ENCODE measurements around the gene RXFP4. TPM values are rescaled to one million over a fixed set of nuclear protein-coding genes. Genes with fewer than 3 reads are reported as not detected.

RXFP4 gene, protein sequence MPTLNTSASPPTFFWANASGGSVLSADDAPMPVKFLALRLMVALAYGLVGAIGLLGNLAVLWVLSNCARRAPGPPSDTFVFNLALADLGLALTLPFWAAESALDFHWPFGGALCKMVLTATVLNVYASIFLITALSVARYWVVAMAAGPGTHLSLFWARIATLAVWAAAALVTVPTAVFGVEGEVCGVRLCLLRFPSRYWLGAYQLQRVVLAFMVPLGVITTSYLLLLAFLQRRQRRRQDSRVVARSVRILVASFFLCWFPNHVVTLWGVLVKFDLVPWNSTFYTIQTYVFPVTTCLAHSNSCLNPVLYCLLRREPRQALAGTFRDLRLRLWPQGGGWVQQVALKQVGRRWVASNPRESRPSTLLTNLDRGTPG
- total RNA-seq, result not detected in 2 replicates

DNA sequence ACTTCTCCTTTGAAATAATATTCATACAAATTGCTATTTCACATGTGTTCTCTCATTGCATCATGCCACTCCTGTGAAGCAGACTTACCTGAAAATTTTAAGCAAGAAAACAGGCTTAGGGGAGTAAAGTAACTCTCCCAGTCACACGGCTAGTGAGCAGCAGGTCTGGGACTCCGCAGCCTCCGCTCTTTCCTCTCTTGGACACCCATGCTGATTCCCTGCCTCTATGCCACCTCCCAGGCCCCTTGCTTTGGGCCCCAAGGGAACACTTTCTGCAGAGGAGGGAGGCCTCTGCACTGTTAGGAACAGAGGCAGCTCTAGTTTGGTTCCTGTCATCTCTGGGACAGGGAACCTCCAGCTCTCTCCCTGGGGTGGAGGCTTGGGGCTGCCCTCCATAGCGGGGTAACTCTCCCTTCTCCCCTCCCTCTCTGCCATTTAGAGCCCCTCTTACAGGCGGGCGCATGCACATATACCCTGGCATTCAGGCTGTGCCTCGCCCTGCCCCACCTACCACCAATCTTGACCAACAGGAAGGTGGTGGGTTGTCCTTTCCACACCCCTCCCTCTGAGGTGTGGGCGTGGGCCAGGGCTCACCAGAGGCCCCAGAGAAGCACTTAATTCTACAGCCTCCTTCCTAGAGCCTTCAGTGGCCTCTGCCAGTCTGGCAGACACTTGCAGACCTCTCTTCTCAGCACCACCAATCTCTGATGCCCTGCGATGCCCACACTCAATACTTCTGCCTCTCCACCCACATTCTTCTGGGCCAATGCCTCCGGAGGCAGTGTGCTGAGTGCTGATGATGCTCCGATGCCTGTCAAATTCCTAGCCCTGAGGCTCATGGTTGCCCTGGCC, at the start of gene RXFP4:
Gene RXFP4, plus strand, starts transcription at position 646 of the 852 bp plus-strand sequence. Its CDS starts 72 bp downstream, at position 718.

DNA sequence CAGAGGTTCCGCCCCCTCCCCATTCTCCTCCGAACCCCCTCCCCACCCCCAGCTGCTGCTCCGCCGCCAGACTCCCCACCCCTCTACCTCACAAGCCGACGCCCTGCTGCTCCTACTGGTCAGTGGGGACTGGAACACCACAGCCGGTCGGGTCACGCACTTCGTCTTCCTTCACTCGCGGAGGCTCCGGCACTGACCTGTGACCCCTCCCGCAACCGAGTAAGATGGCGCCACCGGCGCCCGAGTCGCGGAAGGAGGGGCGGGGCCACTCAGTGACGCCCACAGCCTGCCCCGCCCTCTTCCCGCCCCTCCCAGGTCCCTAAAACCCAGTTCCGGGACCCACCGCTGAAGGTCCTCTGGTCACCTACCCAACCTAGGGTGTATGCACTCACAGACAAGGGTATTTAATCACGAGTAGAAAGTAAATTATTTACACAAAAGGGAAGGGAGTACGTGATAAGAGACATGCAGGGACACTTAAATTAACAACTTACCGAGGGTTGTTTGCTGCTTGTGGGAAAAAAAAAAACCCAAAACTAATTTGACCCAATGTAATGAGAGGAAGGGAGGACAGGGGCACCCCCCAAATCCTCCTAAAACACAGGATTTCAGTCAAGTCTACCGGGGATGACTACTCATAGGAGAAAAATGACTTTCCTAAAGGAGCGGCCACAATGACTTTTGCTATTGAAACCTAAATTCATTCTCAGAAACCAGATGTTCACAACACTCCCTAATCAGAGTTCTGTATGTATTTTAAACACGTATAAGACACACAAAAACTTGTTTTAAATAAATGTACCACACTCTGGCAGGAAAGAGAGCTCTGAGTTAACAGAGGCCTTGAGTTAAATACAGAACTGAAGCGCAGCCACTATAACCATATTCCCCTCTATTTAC, 30.0 kb upstream of the RXFP4 start, which contains the start of gene RIT1:
Gene RIT1, minus strand, starts transcription at position 194 of the 900 bp plus-strand sequence. CDS start 588 bp downstream, outside the sequence.

DNA sequence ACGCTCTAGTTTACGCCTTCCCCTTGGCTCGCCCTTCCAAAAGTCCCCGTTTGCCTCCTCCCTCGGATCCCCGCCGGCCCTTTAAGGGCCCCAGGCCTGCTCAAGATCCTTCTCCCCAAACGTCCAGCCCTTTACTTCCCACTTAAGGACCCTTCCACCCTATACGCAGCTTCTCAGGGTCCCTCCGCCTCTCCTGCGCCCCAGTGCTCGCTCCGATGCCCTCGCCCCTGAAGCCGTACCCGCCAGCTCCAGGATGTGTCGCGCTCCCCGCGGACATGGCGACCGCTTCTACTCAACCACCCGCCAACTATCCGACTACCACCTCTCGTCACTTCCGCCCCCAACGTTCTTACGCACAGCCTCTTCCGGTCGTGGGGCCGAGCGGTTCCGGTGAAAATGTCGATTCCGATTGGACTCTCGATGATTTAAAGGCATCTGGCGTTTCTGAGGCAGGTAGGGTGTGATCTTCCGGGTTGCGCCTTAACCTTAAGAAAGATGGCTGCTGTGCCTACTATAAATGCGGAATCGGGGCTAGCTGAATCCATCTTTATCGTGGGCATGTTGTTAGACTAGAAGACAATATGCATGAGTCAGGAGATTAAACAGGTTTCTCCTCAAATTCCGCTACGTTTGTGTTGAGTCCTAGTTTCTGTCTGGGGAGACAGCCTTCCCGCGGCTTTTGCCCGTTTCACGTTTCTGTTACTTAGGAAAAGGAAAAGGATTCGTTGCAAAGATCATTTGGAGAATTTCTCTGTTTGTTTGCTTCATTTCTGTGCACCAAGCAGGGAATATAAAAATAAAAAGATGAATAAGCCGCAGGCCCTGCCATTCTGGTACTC, 7.1 kb upstream of the RXFP4 start, which contains the start of gene KHDC4:
Gene KHDC4, minus strand, starts transcription at position 317 of the 839 bp plus-strand sequence. Its CDS starts 40 bp downstream, at position 277.

DNA sequence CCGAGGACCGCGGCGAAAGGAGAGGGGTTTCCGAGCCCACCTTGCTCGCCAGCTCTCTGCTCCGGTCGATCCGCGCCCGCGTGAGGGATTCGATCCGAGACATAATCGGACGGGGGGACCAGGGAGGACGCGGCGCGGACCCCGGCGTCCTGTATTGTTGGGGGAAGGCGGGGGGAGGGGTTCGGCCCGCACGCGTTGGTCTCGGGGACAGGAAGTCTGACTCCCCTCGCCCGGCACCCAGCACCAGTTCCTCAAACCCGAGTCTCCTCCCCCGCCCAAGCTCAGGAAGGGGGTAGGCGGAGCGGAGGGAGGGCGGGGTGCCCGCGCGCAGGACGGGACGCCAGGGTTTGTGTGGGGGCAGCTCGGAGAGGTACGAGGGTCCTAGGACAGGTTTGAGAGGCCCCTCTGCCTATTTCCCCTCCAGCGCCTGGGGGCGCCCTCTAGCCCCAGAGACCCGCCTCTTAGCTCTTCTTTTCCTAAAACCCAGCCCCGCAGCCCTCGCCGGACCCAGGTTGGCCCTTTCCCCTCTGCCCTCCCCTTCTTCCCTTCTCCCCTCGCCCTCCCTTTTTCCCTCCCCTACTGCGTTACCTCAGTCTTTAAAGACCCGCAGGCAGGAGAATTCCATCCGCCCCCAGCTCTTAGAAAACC, 37.0 kb downstream of the RXFP4 start, which contains the start of gene ARHGEF2:
Gene ARHGEF2, minus strand, starts transcription at position 223 of the 648 bp plus-strand sequence. Its CDS starts 120 bp downstream, at position 103.

Small RNAs within 50 kb of the gene (small RNA-seq; reads per million reads assigned to genes)
- gene MIR6738, result not detected
- gene RF00015, result not detected
- not detected for gene SCARNA4
- 288 reads per million, percentile 99 among the genes with 10 or more reads in this experiment for gene SNORA80E

Other genes starting within 250 kb of the RXFP4 start
- 33.5 and 40.1 TPM in 2 replicates for gene GON4L, start 84.4 kb upstream of the RXFP4 start, total RNA-seq
- 42.0 and 44.4 TPM in 2 replicates for gene SYT11, start 82.1 kb upstream of the RXFP4 start, total RNA-seq
- 41.5 and 43.0 TPM in 2 replicates for gene RIT1, start 30.3 kb upstream of the RXFP4 start, total RNA-seq
- 30.0 and 30.8 TPM in 2 replicates for gene KHDC4, start 7.2 kb upstream of the RXFP4 start, total RNA-seq
- 133 and 144 TPM in 2 replicates for gene ARHGEF2, start 36.9 kb downstream of the RXFP4 start, total RNA-seq
- gene SSR2, start 79.3 kb downstream of the RXFP4 start, total RNA-seq, result 338 and 351 TPM in 2 replicates
- gene UBQLN4, start 112.2 kb downstream of the RXFP4 start, total RNA-seq, result 12.5 and 14.1 TPM in 2 replicates
- gene LAMTOR2, start 113.1 kb downstream of the RXFP4 start, total RNA-seq, result 24.8 and 27.1 TPM in 2 replicates
- not detected in 2 replicates for gene RAB25, start 119.5 kb downstream of the RXFP4 start, total RNA-seq
- 0.65 and 1.1 TPM in 2 replicates for gene MEX3A, start 140.8 kb downstream of the RXFP4 start, total RNA-seq
- gene LMNA, start 173.1 kb downstream of the RXFP4 start, total RNA-seq, result 1,347 and 1,795 TPM in 2 replicates
- 0.97 and 3.2 TPM in 2 replicates for gene SEMA4A, start 211.9 kb downstream of the RXFP4 start, total RNA-seq